HG03457 (cell line): ENCODE data around the gene NMNAT2.
"Not testable (repeated sequence)": the region's sequence is repeated elsewhere in the genome, so short reads cannot be mapped to it uniquely, and the experiment has no call there.

Experiments
- ATAC-seq: cut with Tn5 transposase; IDR thresholded peaks from one replicate; pipeline ENCODE4 v1.9.1; 2021; ENCODE audit warnings: moderate number of reproducible peaks; ENCODE audit not compliant: unreplicated experiment

The NMNAT2 gene

DNA sequence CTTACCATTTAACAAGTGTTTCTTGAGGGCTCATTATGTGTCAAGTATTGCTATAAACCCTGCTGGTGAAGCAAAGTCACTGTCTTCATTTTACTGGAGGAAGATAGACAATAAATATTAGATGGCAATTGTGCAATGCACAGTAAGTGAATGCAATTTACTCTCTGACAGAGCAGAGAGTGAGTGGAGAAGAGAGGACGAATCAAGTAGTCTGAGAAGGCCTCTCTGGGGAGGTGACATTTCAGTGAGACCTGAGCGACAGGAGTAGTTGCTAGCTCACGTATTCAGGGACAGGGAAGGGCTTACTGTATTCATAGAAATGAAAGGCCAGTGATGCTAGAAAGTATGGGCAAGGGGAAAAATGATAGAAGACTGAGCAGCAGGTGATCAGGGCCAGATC lies 1.2 kb upstream of the NMNAT2 start:
- ATAC-seq, result no peak

DNA sequence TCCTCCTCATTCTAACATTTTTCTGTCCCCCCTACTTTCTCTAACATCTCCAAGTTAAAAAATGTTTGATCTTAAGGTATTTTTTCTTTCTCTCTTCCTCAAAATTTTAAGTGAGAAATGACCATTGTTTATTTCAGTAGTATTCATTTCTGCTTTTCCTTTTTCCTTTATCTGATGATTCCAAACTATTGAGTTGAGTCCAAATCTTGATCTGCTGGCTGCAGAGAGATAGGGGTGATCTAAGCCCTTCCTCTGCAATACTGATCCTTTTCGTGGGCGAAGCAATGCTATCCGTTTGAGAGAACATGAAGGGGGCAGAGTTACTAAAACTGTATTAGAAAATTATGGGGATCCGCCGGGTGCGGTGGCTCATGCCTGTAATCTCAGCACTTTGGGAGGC lies 516 bp upstream of the NMNAT2 start:
- ATAC-seq, result no peak

DNA sequence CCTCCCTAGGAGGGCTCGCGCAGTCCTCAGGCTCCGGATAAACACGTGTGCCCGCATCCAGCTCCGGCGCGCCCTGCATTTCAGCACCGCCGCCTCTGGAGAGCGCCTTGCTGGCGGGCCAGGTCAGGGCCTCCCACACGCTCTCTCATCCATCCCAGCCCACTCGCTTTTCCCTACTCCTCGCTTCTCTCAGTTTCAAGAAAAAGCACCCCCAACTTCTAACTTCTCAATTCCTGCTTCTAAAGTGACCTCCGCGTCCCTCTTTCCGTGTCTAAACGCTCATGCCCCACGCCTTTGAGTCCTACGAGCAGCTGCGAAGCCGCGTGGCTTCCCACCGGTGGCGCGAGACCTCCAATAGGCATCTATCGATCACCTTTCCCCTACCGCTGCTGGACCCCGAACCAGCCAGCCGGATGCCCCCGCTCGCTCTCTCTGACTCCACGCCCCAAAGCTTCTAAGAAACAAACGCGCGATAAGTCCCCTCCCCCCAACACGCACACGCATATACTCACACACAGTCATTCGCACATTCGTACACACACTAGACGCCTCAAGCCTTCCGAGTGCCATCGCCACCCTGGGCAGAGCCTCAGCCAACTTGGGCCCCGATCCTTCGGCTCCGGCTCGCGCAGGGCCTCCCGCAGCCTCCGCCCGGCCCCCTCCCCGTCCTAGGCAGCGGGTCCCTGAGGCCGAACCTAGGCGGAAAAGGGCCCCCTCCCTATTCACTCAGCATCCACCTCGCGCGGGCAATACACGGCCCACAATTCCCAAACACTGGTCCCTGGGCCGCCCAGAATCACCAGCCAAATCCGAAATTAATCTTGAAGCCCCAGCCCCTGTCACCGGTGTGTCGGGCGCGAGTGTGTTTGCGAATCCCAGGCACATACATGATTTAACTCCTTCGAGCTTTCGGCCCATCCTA lies 1.1 kb downstream of the NMNAT2 start:
- ATAC-seq, result no peak

DNA sequence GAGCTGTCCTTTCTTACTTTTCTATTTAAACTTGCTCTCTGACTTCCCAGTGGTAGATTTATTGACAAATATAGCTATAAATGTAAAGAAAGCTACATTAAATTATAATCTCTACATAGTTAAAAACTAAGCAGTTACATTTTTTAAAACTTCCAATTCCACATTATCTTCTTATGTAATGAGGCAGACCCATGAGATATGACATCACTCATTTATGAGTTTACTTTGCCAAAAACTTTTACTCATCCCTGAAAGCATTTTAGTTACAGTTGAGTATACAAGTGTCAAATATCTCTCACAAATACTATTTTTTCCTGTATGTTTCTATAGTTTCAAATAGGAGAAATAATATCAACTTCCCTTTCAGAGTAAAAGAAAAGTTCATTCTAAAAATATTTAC lies 3.8 kb downstream of the NMNAT2 start:
- no peak for ATAC-seq

DNA sequence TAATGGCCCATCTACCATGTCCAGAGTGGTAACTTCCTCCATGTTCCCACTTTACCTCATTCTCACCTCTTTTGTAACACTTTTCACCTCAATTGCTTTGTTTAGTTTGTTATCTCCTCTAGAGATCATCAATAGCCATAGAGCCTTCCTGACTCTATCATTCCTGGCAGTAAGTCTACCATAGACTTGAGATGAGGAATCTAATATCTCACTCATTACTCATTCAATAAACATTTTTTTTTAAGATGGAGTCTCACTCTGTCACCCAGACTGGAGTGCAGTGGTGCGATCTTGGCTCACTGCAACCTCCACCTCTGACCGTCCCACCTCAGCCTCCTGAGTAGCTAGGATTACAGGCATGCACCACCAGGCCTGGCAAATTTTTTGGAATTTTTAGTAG lies 7.1 kb downstream of the NMNAT2 start:
- no peak for ATAC-seq

DNA sequence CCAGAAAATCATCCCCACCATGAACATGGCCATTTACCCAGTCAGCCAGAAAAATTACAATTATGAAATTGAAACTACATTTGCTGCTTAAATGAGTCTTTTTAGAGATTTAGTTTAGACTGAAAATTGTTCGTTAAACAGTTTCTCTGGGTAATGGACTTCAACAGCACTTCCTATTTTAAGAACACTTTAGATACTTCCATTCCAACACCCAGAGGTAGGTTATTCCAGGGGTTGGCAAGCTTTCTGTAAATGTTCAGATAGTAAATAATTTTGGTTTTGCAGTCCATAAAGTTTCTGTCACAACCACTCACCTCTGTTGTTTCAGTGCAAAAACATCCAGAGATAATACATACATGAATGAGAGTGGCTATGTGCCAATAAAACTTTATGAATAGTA lies 10.2 kb downstream of the NMNAT2 start:
- ATAC-seq, result no peak

DNA sequence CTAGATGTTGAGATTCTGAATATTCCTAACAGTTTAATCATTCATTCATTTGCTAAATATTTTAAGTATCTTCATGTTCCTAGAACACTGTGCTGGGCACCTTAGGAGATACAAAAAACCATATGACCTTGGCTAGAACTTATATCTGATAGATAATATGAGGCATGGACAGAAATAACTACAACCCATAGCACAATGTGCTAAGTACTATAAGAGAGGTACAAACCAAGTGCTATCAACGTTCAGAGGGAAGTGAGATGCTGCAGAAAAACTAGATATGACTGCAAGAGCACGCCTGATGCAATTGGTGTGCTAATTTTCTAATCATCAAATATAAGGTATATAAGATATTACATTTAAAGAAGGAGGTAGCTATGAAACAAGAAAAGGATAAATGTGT lies 10.7 kb downstream of the NMNAT2 start:
- no peak for ATAC-seq

DNA sequence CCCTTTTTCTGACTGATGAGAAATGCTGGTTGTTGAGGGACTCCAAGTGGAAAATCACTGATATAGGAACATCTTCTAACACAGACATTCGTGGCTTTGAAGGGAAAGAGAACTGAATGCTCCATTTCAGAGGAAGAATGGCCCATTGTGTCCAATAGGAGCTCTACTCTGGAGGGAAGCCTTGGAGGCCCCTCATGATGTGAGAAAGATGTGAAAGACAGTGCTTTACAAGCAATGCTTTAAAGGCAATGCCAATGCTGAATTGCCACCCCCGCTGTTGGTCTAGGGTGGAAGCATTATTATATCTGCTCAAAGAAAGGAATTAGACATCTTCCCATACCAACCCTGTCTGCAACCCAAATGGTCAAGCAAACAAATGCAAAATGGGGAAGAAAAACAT lies 13.7 kb downstream of the NMNAT2 start:
- no peak for ATAC-seq

DNA sequence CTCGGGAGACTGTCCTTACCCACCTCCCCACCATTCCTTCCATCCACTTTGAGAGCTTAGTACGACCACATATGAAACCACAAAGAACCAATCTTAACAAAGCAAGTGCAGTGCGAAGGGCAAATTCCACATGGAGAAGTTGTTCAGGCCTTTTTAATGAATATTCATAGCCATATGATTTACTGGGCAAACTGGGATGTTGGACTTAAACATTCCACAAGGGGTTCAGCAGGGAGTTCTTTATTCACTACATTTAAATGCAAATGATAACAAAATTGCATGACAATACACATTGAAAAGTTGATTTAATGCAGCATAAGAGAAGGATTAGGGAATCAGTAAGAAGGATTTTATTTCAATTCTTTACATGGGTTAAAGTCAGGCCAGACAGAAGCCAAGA lies 14.7 kb downstream of the NMNAT2 start:
- no peak for ATAC-seq

DNA sequence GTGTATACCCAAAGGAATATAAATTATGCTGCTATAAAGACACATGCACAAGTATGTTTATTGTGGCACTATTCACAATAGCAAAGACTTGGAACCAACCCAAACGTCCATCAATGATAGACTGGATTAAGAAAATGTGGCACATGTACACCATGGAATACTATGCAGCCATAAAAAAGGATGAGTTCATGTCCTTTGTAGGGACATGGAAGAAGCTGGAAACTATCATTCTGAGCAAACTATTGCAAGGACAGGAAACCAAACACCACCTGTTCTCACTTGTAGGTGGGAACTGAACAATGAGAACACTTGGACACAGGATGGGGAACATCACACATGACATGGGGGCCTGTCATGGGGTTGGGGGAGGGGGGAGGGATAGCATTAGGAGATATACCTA lies 16.6 kb downstream of the NMNAT2 start:
- ATAC-seq, result not testable (repeated sequence)

DNA sequence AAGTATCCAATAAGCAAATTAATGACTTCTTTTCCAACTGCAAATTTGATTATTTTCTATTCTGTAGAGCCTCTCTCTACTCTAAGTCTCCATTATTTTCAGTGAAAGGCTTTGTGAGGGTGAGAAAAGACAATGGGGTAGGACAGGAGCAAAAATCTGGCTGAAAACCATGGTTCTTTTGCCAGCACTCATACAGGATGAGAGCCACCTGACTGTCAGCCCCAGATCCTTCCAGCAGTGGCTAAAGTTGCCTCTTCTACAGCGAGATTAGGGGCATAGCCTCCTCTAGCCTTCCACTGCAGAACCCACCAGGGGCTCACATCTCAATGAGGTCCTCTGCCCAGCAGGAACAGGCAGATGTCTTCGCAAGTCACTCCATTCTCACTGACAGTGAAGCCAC lies 23.7 kb downstream of the NMNAT2 start:
- ATAC-seq, result no peak

DNA sequence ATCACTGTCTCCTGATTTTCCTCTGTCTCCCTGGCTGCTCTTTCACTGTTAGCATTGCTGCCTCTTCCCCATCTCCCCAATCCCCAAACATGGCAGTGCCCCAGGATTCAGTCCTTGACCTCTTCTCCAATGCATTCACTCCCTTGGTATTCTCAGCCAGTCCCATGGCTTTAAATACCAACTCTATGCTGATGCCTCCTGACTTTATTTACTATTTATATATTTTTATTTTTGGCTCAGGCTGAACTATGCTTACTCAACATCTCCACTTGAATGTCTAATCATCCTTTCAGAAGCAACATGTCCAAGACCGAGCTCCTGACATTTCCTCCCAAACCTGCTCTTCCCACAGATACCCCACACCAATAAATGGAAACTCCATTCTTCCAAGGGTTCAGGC lies 26.3 kb downstream of the NMNAT2 start:
- ATAC-seq, result no peak

DNA sequence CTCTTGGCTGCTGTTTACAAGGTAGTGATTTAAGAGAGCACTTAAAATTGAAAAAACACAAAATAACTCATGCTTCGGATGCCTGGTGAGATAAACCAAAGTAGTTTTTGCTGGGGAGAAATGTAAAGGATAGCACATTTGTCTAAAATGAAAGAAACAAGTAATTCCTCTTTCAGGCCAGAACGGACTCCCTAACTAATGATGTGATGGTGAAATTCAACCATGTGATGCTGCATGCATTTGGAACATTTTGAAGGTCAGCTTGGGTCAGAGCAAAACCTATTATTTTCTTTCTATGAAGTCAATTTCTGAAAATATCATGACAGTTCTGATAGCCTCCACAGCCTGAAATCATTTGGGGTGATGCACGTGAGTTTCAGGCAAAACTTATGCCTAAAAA lies 27.6 kb downstream of the NMNAT2 start:
- no peak for ATAC-seq

DNA sequence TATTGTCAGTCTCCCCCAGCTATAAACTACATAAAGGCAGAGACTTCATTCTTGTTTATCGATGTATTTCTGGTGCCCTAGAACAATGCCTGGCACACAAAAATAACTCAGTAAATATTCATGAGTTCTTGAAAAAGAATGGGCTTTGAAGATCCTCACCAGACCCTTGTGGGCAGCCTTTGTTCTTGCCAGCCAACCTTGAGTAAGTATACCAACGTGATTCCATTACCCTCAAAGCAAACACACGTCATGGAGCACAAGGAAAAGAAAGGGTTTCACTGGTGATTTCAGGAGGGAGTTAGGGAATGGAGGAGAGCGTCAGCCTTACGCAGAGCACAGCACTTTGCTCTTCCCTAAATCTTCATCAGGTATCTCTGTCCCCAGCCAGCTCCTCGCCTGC lies 29.4 kb downstream of the NMNAT2 start:
- no peak for ATAC-seq

DNA sequence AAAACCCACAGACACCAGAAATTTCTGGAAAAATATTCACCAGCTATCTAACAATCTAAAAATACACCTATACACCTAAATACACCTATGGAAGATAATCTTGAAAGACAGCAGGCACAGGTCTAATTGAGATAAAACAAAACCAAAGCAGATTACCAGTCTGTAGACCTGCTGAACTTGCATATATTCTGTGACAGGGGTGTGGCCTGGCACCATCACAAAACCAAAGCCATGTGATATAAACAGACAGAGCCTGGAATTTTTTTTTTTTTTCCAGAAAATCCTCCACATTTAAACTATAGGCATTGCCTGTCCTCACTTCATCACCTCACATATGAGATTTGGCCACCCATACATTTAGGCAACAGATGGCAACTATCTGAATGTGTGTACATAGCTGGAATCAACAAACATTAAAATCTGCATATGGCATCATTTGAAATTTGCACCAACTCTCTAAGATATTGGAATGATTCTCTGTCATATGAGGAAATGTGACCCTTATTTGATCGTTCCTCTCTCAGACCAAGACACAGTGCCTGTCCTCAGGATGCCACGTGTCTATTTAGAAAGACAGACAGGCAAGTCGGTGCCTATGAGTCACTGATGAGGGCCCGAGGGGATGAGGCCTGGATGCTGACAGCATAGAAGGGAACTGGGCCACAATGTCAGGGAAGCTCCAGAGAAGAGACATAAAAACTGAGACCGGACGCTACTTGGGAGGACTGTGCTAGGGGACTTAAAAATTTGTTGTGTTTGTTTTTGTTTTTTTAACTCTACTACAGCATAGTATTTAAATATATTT lies 32.6 kb downstream of the NMNAT2 start:
- ATAC-seq, result no peak

DNA sequence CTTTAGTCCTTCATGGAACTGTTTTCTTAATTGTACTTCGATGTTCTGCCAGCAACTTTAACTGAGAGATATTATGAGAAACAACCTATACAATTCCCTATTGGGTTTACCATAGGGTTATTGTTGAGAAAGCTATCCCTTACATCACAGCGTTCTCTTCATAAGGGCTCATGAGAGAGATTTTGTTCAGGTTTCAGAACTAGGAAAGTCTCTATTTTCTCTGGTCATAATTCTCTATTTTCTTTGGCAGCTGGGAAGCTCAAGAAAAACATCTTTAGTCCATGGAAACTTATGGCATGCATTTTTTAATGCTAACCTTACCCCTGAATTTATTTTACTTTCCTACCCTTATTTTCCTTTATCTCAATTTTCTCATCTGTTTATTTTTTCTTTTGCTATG lies 38.2 kb downstream of the NMNAT2 start:
- ATAC-seq, result no peak

DNA sequence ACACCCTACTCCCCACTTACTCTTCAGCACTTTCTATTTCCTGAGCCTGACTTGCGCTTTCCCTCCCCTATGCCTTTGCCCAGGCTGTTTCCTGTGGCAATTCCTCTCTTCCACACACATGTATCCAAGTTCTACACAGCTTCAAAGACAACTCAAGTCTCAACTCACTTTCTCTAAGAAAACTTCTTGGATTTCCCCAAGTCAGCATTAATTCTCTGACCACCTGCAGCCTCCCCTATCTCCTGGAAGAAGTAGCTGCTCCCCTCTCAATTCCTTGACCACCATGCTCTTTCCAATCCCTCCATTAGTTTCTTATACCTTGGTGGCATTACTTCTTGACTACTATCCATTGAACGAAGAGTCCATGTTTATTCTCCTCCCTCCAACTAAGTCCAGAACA lies 42.8 kb downstream of the NMNAT2 start:
- ATAC-seq, result no peak

DNA sequence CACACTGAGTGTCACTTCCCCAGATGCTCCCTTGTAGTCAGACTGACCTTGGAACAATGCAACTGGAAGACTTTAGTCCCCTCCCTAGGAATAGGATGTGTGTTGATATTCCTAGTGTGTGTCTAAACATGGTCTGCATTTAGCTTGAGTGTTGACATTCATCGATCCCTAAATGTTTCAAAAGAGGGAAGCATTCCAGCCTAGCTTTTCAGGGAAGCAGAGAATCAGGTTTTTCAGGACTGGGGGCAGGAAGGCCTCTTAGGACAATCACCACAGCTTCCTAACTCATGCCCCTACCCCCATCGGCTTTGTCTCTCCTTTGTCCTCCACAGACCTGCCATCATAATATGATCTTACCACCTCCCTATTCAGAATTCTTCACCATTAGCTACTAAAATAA lies 43.4 kb downstream of the NMNAT2 start:
- ATAC-seq, result no peak

DNA sequence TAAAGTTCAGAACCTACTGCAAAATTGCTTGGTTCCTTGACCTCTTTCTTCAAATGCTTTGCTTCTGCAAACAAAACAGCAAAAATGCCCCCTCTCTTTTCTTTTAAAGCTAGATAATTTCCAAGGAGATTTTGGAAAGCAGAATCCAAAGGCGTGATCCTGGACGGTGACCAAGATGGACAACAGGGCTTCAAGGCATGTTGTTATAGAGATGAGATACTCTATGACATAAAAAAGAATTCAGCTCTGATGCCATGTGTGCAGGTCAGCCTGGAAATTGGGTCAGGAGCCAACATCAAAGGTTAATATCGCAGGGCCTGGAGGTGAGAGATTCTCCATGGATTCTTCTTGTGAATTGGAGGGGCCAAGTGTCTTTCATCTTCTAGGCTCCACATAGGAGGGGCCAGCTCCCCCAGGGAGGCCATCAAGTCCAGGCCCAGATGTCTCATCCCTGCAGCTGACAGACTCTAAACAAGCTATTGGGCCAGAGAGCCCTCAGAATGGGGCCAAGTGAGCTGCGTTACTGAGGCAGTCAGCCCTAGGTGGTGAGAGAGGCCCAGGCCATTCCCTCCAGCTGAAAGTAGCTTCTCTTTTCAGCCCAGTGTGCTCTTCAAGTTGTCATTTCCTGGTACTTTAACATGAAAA lies 45.5 kb downstream of the NMNAT2 start:
- ATAC-seq, result no peak

DNA sequence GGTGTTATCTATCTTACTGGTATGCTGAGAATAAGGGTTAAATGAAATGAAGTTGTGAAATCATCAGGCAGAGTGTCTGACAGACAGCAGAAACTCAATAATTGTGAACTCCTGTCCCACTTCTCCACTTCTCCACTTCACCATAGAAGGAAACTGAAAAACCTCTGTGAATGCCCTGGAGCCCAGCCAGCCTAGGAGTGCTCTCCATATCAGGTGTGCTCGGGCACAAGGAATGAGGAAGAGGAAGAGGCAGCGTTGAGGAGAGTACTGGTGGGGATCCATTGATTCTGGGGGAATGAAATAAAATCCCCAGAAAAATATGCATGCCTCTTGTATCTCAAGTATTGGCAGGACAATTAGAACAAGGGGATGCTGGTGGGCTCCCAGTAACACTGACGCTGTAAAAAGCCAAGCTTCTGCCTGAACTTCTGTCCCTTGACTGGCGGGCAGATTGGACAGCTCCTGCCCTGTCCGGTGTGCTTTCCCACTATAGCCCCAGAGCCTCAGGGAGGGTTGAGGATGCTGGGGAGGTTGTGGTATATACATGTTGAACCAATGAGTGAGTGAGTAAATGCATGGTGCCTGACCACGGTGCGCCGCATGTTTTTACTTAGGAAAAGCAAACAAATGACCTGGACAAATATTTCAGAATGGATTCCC lies 47.7 kb downstream of the NMNAT2 start:
- ATAC-seq, result no peak
